ENCODE results near the gene PHF12. TPM values are rescaled to one million over a fixed set of nuclear protein-coding genes. Genes with fewer than 3 reads are reported as not detected.

Gene PHF12
- total RNA-seq (2014; rRNA removed; shearing (Covaris generic)) = 53.2 and 56.6 TPM in 2 replicates

- Histone ChIP-seq H3K36me3 (replicated peaks; ENCODE audit: control insufficient read depth, insufficient read depth, low read length) (no peaks in the 10 kb centered on the region; the same call in none of the 2 replicates), H3K4me3 (ENCODE audit: insufficient read depth, low read depth, low read length) (peak within 1 kb of the TSS; percentile 97), H3K27me3 (ENCODE audit: control insufficient read depth, insufficient read depth, low read length) (no peaks in the 10 kb centered on the region)
- DNase-seq = peak; percentile 97
Observed at GRCh38 chr17:28951428-28951990, at the start of gene PHF12. Gene PHF12 (minus strand): TSS chr17:28951518. CDS start chr17:28950960, 558 bp downstream.

GRCh38 chr17:29000973-29001372, 49.7 kb upstream of the PHF12 start:
- Histone ChIP-seq H3K4me3 (ENCODE audit: insufficient read depth, low read depth, low read length) (no peak overlapping the region), H3K27me3 (ENCODE audit: control insufficient read depth, insufficient read depth, low read length) (peaks cover 18% of the 10 kb centered on the region), H3K36me3 (replicated peaks; ENCODE audit: control insufficient read depth, insufficient read depth, low read length) (no peaks in the 10 kb centered on the region)
- no peak for DNase-seq

- no peaks in the 10 kb centered on the region for H3K36me3 ChIP-seq (replicated peaks; ENCODE audit: control insufficient read depth, insufficient read depth, low read length)
- DNase-seq = peak; percentile 43
Observed at GRCh38 chr17:28999206-28999605, 47.9 kb upstream of the PHF12 start.

GRCh38 chr17:28997806-28998205, 46.5 kb upstream of the PHF12 start:
- Histone ChIP-seq H3K36me3 (replicated peaks; ENCODE audit: control insufficient read depth, insufficient read depth, low read length) (no peaks in the 10 kb centered on the region), H3K4me3 (ENCODE audit: insufficient read depth, low read depth, low read length) (no peak overlapping the region), H3K27me3 (ENCODE audit: control insufficient read depth, insufficient read depth, low read length) (no peaks in the 10 kb centered on the region)
- no peak for DNase-seq

More at GRCh38 chr17:28999206-28999605, 47.9 kb upstream of the PHF12 start:
- no peak overlapping the region for H3K4me3 ChIP-seq (ENCODE audit: insufficient read depth, low read depth, low read length)
- H3K27me3 ChIP-seq (ENCODE audit: control insufficient read depth, insufficient read depth, low read length) = peaks cover 4% of the 10 kb centered on the region

- no peak overlapping the region for H3K4me3 ChIP-seq (ENCODE audit: insufficient read depth, low read depth, low read length)
Observed at GRCh38 chr17:28996554-28997096, 45.3 kb upstream of the PHF12 start.

GRCh38 chr17:28993645-28994426, 42.5 kb upstream of the PHF12 start:
- no peaks in the 10 kb centered on the region for H3K27me3 ChIP-seq (ENCODE audit: control insufficient read depth, insufficient read depth, low read length)
- no peak for DNase-seq
- H3K36me3 ChIP-seq (replicated peaks; ENCODE audit: control insufficient read depth, insufficient read depth, low read length) = no peaks in the 10 kb centered on the region
- no peak overlapping the region for H3K4me3 ChIP-seq (ENCODE audit: insufficient read depth, low read depth, low read length)

More at GRCh38 chr17:28996554-28997096, 45.3 kb upstream of the PHF12 start:
- Histone ChIP-seq H3K27me3 (ENCODE audit: control insufficient read depth, insufficient read depth, low read length) (no peaks in the 10 kb centered on the region), H3K36me3 (replicated peaks; ENCODE audit: control insufficient read depth, insufficient read depth, low read length) (no peaks in the 10 kb centered on the region)
- DNase-seq = peak; percentile 62

- no peak for DNase-seq
Observed at GRCh38 chr17:28992625-28993600, 41.6 kb upstream of the PHF12 start.

GRCh38 chr17:28992185-28992584, 40.9 kb upstream of the PHF12 start:
- no peak for DNase-seq
- H3K36me3 ChIP-seq (replicated peaks; ENCODE audit: control insufficient read depth, insufficient read depth, low read length) = no peaks in the 10 kb centered on the region
- no peaks in the 10 kb centered on the region for H3K27me3 ChIP-seq (ENCODE audit: control insufficient read depth, insufficient read depth, low read length)

More at GRCh38 chr17:28992625-28993600, 41.6 kb upstream of the PHF12 start:
- no peak overlapping the region for H3K4me3 ChIP-seq (ENCODE audit: insufficient read depth, low read depth, low read length)
- H3K27me3 ChIP-seq (ENCODE audit: control insufficient read depth, insufficient read depth, low read length) = no peaks in the 10 kb centered on the region
- H3K36me3 ChIP-seq (replicated peaks; ENCODE audit: control insufficient read depth, insufficient read depth, low read length) = no peaks in the 10 kb centered on the region

GRCh38 chr17:28991779-28992178, 40.5 kb upstream of the PHF12 start:
- DNase-seq = no peak

More at GRCh38 chr17:28992185-28992584, 40.9 kb upstream of the PHF12 start:
- H3K4me3 ChIP-seq (ENCODE audit: insufficient read depth, low read depth, low read length) = no peak overlapping the region

GRCh38 chr17:28989028-28989427, 37.7 kb upstream of the PHF12 start:
- no peaks in the 10 kb centered on the region for H3K36me3 ChIP-seq (replicated peaks; ENCODE audit: control insufficient read depth, insufficient read depth, low read length)
- DNase-seq = no peak
- H3K27me3 ChIP-seq (ENCODE audit: control insufficient read depth, insufficient read depth, low read length) = peaks cover 2% of the 10 kb centered on the region; the same call in 1 of the 2 replicates
- H3K4me3 ChIP-seq (ENCODE audit: insufficient read depth, low read depth, low read length) = no peak overlapping the region

More at GRCh38 chr17:28991779-28992178, 40.5 kb upstream of the PHF12 start:
- no peaks in the 10 kb centered on the region for H3K36me3 ChIP-seq (replicated peaks; ENCODE audit: control insufficient read depth, insufficient read depth, low read length)
- no peaks in the 10 kb centered on the region for H3K27me3 ChIP-seq (ENCODE audit: control insufficient read depth, insufficient read depth, low read length)
- no peak overlapping the region for H3K4me3 ChIP-seq (ENCODE audit: insufficient read depth, low read depth, low read length)

GRCh38 chr17:28988475-28988874, 37.2 kb upstream of the PHF12 start:
- H3K36me3 ChIP-seq (replicated peaks; ENCODE audit: control insufficient read depth, insufficient read depth, low read length) = no peaks in the 10 kb centered on the region
- no peak overlapping the region for H3K4me3 ChIP-seq (ENCODE audit: insufficient read depth, low read depth, low read length)
- DNase-seq = no peak
- H3K27me3 ChIP-seq (ENCODE audit: control insufficient read depth, insufficient read depth, low read length) = peaks cover 2% of the 10 kb centered on the region; the same call in 1 of the 2 replicates

- Histone ChIP-seq H3K27me3 (ENCODE audit: control insufficient read depth, insufficient read depth, low read length) (peaks cover 2% of the 10 kb centered on the region; the same call in 1 of the 2 replicates), H3K4me3 (ENCODE audit: insufficient read depth, low read depth, low read length) (no peak overlapping the region), H3K36me3 (replicated peaks; ENCODE audit: control insufficient read depth, insufficient read depth, low read length) (no peaks in the 10 kb centered on the region)
- DNase-seq = no peak
Observed at GRCh38 chr17:28986714-28987655, 35.7 kb upstream of the PHF12 start.
